Ramos (cell line): ENCODE measurements around the gene SCNN1B.
"Not testable (repeated sequence)": the region's sequence is repeated elsewhere in the genome, so short reads cannot be mapped to it uniquely, and the experiment has no call there.

ENCODE experiments used
- in situ Hi-C: fragments of 300-500 bp; cut with MboI; formaldehyde crosslinking; loops from one replicate; pipeline ENCODE4 v1.14.3; 2022; ENCODE audit warnings: low sequenced_read_pairs; ENCODE audit not compliant: unreplicated experiment

SCNN1B gene

GRCh38 chr16:23375643-23376042 lies 73.5 kb downstream of the SCNN1B start:
- in situ Hi-C loops = no loop called here

- in situ Hi-C loops = no loop called here
Observed at GRCh38 chr16:23377071-23377931, 75.2 kb downstream of the SCNN1B start.

GRCh38 chr16:23378256-23378655 lies 76.2 kb downstream of the SCNN1B start:
- in situ Hi-C loops = no loop called here

GRCh38 chr16:23378921-23379320 lies 76.8 kb downstream of the SCNN1B start:
- in situ Hi-C loops = no loop called here

- in situ Hi-C loops = no loop called here
Observed at GRCh38 chr16:23379707-23380106, 77.6 kb downstream of the SCNN1B start.

- in situ Hi-C loops = no loop called here
Observed at GRCh38 chr16:23380501-23380951, 78.4 kb downstream of the SCNN1B start.

- in situ Hi-C loops = not testable (repeated sequence)
Observed at GRCh38 chr16:23381702-23382101, 79.6 kb downstream of the SCNN1B start.

GRCh38 chr16:23382279-23382678 lies 80.2 kb downstream of the SCNN1B start:
- in situ Hi-C loops = no loop called here

GRCh38 chr16:23383881-23384280 lies 81.8 kb downstream of the SCNN1B start:
- in situ Hi-C loops = no loop called here

GRCh38 chr16:23384878-23385277 lies 82.8 kb downstream of the SCNN1B start:
- in situ Hi-C loops = no loop called here

- in situ Hi-C loops = no loop called here
Observed at GRCh38 chr16:23385441-23385840, 83.3 kb downstream of the SCNN1B start.

- in situ Hi-C loops = no loop called here
Observed at GRCh38 chr16:23387666-23388065, 85.6 kb downstream of the SCNN1B start.

GRCh38 chr16:23388786-23389185 lies 86.7 kb downstream of the SCNN1B start:
- in situ Hi-C loops = no loop called here

- in situ Hi-C loops = no loop called here
Observed at GRCh38 chr16:23389201-23389600, 87.1 kb downstream of the SCNN1B start.

GRCh38 chr16:23389936-23390335 lies 87.8 kb downstream of the SCNN1B start:
- in situ Hi-C loops = not testable (repeated sequence)

- in situ Hi-C loops = no loop called here
Observed at GRCh38 chr16:23391381-23392222, 89.5 kb downstream of the SCNN1B start.

- in situ Hi-C loops = no loop called here
Observed at GRCh38 chr16:23392223-23392600, 90.1 kb downstream of the SCNN1B start.

- in situ Hi-C loops = no loop called here
Observed at GRCh38 chr16:23394141-23394831, 92.2 kb downstream of the SCNN1B start.

GRCh38 chr16:23395732-23396131 lies 93.6 kb downstream of the SCNN1B start:
- in situ Hi-C loops = no loop called here

GRCh38 chr16:23397464-23397863 lies 95.4 kb downstream of the SCNN1B start:
- in situ Hi-C loops = no loop called here
